ENCODE measurements around the gene C5orf58.

Gene C5orf58

GRCh38 chr5:170294057-170294456 is 61.3 kb downstream of the C5orf58 start:
- no peaks in the 10 kb centered on the region for H3K36me3 ChIP-seq (ENCODE audit: control insufficient read depth, insufficient read depth, low read length)
- H3K27ac ChIP-seq (ENCODE audit: low read depth, low read length, severe bottlenecking) = no peak overlapping the region
- H3K4me1 ChIP-seq (ENCODE audit: control insufficient read depth, insufficient read depth, low read length, poor library complexity, severe bottlenecking) = peaks cover 9% of the 10 kb centered on the region
- WGBS, 2 experiments (ENCODE audit: insufficient coverage in 2 of 2) = 96 to 100% methylated on average over 1 to 3 of the region's 3 CpGs
- no peak overlapping the region for H3K4me3 ChIP-seq (ENCODE audit: extremely low read depth, insufficient read depth, low read length, poor library complexity, severe bottlenecking)
- H3K9me3 ChIP-seq (ENCODE audit: control insufficient read depth, low read length) = peaks cover 8% of the 10 kb centered on the region

- Histone ChIP-seq H3K4me3 (ENCODE audit: extremely low read depth, insufficient read depth, low read length, poor library complexity, severe bottlenecking) (no peak overlapping the region), H3K4me1 (ENCODE audit: control insufficient read depth, insufficient read depth, low read length, poor library complexity, severe bottlenecking) (peaks cover 9% of the 10 kb centered on the region), H3K27ac (ENCODE audit: low read depth, low read length, severe bottlenecking) (no peak overlapping the region), H3K36me3 (ENCODE audit: control insufficient read depth, insufficient read depth, low read length) (no peaks in the 10 kb centered on the region), H3K9me3 (ENCODE audit: control insufficient read depth, low read length) (peaks cover 8% of the 10 kb centered on the region)
These were observed 61.8 kb downstream of the C5orf58 start for GRCh38 chr5:170294556-170294955.

Data from mesodermal cell (in vitro differentiated cells).